ENCODE measurements around the gene CRY2. TPM values are rescaled to one million over a fixed set of nuclear protein-coding genes. Genes with fewer than 3 reads are reported as not detected.

CRY2 gene
- total and polyA plus RNA-seq, 2 experiments from 2014 or later = 28.3 to 50.5 TPM

- peak; percentile 66 to 99 for DNase-seq (ENCODE audit: low read depth in 1 of 2, low spot score in 1 of 2)
- H3K4me3 ChIP-seq = no peak overlapping the region
- H3K4me1 ChIP-seq (ENCODE audit: low read depth) = peaks cover 29% of the 10 kb centered on the region
- no peaks in the 10 kb centered on the region for H3K9me3 ChIP-seq (ENCODE audit: low read depth)
- no peak for TF ChIP-seq CTCF (IDR thresholded peaks at IDR 0.05; ENCODE audit: low read depth, low read length)
- H3K36me3 ChIP-seq = peaks cover 33% of the 10 kb centered on the region
- H3K27ac ChIP-seq = peak overlapping the region; percentile 60
- no peaks in the 10 kb centered on the region for H3K27me3 ChIP-seq
Measured at GRCh38 chr11:45859661-45860140, 12.4 kb downstream of the CRY2 start.

- no peak for TF ChIP-seq CTCF (IDR thresholded peaks at IDR 0.05; ENCODE audit: low read depth, low read length)
- Histone ChIP-seq H3K4me1 (ENCODE audit: low read depth) (peaks cover 23% of the 10 kb centered on the region), H3K36me3 (peaks cover 39% of the 10 kb centered on the region), H3K27me3 (no peaks in the 10 kb centered on the region), H3K9me3 (ENCODE audit: low read depth) (no peaks in the 10 kb centered on the region), H3K27ac (peak overlapping the region; percentile 29), H3K4me3 (no peak overlapping the region)
- DNase-seq (ENCODE audit: low read depth in 1 of 2, low spot score in 1 of 2) = no peak
Measured at GRCh38 chr11:45860348-45860747, 13.1 kb downstream of the CRY2 start.

- H3K27ac ChIP-seq = peak overlapping the region; percentile 29
- no peak overlapping the region for H3K4me3 ChIP-seq
- H3K4me1 ChIP-seq (ENCODE audit: low read depth) = peaks cover 22% of the 10 kb centered on the region
- DNase-seq (ENCODE audit: low read depth in 1 of 2, low spot score in 1 of 2) = no peak
- peaks cover 43% of the 10 kb centered on the region for H3K36me3 ChIP-seq
- H3K9me3 ChIP-seq (ENCODE audit: low read depth) = no peaks in the 10 kb centered on the region
- no peak for TF ChIP-seq CTCF (IDR thresholded peaks at IDR 0.05; ENCODE audit: low read depth, low read length)
- H3K27me3 ChIP-seq = no peaks in the 10 kb centered on the region
Measured at GRCh38 chr11:45860764-45861510, 13.7 kb downstream of the CRY2 start.

GRCh38 chr11:45864041-45864440 is 16.8 kb downstream of the CRY2 start:
- Histone ChIP-seq H3K4me1 (ENCODE audit: low read depth) (peaks cover 9% of the 10 kb centered on the region), H3K27ac (no peak overlapping the region), H3K36me3 (peaks cover 53% of the 10 kb centered on the region), H3K27me3 (no peaks in the 10 kb centered on the region), H3K4me3 (no peak overlapping the region), H3K9me3 (ENCODE audit: low read depth) (no peaks in the 10 kb centered on the region)
- TF ChIP-seq CTCF (IDR thresholded peaks at IDR 0.05; ENCODE audit: low read depth, low read length) = no peak
- peak in 1 of 2 donors; percentile 31 for DNase-seq (ENCODE audit: low read depth in 1 of 2, low spot score in 1 of 2)

GRCh38 chr11:45869551-45869950 is 22.3 kb downstream of the CRY2 start:
- peaks cover 59% of the 10 kb centered on the region for H3K36me3 ChIP-seq
- H3K27ac ChIP-seq = no peak overlapping the region
- H3K4me1 ChIP-seq (ENCODE audit: low read depth) = no peaks in the 10 kb centered on the region
- no peaks in the 10 kb centered on the region for H3K9me3 ChIP-seq (ENCODE audit: low read depth)
- DNase-seq (ENCODE audit: low read depth in 1 of 2, low spot score in 1 of 2) = no peak
- H3K4me3 ChIP-seq = no peak overlapping the region
- TF ChIP-seq CTCF (IDR thresholded peaks at IDR 0.05; ENCODE audit: low read depth, low read length) = no peak
- no peaks in the 10 kb centered on the region for H3K27me3 ChIP-seq
